NCI-H2107 (cell line): ENCODE measurements around the gene RPRD1B.
"Not testable (repeated sequence)": the region's sequence is repeated elsewhere in the genome, so short reads cannot be mapped to it uniquely, and the experiment has no call there.

Source experiments
- DNase-seq: peaks from one replicate; lab custom pipeline; 2025; lab: John Stamatoyannopoulos, UW

Gene RPRD1B

DNA sequence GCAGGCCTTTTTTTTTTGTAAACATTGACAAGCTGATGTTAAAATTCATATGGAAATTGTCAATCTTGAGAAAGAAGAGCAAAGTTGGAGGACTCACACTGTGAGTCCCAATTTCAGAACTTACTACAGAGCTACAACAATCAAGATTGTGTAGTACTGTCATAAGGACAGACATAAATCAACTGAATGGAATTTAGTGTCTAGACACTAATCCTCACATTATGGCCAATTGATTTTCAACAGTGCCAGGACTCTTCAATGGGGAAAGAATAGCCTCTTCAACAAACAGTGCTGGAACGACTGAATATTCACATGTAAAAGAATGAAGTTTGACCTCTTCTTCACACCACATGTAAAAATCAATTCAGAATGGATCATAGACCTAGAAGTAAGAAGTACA, 70.7 kb downstream of the RPRD1B start:
- no peak for DNase-seq

DNA sequence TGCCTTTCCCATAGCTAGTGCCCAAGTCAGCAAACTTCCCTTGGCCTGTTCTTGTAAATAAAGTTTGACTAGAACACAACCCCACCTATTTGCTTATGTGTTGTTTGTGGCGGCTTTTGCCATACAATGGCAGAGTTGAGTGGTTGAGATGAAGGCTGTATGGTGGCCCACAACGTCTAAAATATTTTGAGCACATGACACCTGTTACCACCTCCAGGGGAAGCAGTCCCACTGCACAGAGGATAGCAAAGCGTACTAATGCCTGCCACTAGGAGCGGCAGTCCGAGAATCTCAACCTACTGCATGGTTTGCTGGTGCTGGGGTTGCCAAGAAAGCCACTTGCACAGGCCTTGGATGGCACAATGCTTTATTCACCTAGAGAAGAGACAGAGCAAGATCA, 72.9 kb downstream of the RPRD1B start:
- DNase-seq, result no peak

DNA sequence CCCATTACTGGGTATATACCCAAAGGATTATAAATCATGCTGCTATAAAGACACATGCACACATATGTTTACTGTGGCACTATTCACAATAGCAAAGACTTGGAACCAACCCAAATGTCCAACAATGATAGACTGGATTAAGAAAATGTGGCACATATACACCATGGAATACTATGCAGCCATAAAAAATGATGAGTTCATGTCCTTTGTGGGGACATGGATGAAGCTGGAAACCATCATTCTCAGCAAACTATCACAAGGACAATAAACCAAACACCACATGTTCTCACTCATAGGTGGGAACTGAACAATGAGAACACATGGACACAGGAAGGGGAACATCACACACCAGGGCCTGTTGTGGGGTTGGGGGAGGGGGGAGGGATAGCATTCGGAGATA, 73.8 kb downstream of the RPRD1B start:
- not testable (repeated sequence) for DNase-seq

DNA sequence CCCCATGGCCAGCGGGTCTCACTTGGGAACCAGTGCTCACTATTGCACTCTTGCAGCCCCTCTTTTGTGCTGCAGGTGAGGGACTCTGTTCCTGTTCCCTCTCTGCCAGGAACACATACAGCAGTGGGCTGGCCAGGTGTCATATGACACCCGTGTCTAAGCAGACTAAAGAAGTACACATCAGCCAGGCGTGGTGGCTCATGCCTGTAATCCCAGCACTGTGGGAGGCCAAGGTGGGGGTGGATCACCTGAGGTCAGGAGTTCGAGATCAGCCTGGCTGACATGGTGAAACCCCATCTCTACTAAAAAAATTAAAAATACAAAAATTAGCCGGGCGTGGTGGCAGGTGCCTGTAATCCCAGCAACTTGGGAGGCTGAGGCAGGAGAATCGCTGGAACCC, 74.4 kb downstream of the RPRD1B start:
- not testable (repeated sequence) for DNase-seq

DNA sequence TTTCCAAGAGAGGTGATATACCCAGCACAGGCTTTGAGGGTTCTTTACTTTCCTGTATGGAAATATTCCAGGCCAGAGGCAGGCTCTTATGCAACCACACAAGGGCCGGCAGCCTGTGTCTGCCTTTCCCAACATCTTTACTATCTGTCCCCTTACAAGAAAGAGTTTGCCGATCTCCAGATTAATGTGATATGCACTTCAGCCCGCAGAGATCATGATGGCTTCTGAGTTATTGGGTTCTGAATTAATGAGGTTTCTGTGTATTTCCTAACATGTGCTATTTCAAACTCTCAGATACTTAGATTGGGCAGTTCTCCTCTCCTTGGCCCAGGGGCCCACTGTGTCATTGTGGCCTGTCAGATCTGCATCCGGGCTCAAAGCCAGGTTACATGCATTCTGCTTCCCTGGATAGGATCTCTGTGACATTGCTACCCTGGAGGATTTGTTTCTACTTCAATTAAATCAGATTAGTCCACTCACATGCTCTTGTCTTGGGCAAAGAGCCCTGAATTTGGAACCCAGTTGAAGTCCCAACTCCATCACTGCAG, 75.0 kb downstream of the RPRD1B start:
- DNase-seq, result no peak

DNA sequence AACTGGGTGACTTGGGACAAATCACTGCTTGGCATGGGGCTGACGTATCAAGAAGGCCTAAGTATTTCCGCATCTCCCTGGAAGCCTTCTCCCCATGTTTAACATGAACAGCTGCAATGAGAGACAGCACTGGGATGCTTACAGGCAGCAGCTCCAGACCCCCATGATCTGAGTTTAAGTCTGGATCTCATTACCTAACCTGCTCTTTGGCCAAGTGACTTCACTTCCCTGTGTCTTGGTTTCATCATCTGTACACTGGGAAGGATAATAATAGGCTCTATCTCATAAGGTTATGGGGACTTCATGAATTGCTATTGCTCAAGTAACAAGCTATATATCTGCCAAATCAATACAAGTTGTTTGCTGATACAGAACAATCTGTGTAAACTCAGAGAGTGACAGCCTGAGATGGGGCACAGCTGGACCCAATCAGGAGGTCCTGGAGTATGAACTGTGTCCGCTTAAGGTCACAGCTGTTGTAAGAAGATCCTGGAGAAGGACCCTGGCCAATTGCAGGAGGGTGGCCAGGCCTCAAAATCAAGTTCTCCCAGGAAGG, 75.5 kb downstream of the RPRD1B start:
- DNase-seq, result no peak

DNA sequence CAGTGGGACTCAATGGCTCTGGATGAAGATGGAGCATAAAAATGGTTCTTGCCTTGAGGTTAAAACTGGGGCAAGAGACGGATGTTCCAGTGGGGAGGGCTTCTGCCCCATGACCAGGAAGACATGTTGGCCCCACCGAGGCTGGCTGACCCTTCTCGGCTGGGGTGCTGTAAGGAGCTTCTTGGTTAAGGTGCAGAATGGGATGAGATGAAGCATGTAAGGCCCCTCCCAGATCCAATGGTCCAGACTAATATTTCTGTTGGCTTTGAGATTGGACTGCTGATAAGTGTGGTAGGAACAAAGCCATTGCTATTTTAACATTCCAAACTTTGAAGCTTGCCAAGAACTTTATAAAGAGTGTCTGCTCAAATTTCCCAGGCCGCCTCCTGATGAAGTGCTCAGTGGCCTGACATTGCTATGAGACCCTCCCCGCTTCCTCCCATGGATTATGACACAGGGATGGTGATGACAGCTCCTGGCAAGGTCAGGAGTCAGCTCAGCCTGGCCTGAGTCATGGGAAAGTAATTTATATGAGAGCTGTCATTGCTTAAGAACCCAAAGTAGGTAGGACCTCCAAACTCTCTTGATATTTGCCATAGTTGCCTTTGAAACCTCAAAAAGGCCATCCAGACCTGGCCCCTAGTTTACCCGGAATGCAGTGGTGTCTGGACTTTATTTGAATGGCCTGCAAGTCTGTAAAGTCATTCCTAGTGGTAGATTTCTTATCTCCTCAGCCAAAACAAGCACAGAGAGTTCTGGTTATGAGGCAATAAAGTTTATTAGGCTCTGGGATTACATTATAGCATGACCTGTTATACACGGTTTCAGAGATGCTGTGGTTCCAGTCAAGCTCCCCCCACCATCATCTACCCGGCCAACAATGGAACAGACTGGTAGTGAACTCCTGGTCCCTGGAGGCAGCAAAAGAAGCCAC, 76.3 kb downstream of the RPRD1B start:
- no peak for DNase-seq

DNA sequence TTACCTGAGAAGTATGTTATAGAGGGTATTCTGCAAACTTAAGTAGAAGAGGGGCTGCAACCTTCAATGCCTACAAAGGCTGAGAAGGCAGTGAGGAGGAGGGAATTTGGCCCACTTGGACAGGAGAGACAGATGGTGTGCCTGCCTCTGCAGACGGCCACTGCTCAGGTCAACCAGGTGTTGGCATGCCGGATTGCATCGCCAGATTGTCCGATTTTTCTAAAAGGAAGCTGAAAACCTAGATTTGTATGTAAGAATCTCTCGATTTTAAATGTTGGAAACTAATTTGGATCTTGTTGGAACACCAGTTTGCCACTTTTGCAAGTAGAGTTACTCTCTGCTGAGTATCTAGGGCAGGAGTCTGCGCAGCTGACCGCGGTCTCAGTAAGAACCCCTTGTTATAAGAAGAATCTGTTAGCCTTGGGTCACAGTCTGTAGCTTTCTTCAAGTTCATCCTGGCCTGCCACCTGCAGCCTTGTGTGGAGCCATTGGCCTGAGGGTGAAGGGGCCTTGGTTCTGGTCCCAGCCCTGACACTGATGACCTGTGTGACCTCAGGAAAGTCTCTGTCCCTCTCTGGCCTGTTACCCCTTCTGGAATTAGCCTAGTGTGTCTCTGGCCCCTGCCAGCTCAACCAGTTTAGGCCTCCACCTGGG, 77.1 kb downstream of the RPRD1B start:
- no peak for DNase-seq

DNA sequence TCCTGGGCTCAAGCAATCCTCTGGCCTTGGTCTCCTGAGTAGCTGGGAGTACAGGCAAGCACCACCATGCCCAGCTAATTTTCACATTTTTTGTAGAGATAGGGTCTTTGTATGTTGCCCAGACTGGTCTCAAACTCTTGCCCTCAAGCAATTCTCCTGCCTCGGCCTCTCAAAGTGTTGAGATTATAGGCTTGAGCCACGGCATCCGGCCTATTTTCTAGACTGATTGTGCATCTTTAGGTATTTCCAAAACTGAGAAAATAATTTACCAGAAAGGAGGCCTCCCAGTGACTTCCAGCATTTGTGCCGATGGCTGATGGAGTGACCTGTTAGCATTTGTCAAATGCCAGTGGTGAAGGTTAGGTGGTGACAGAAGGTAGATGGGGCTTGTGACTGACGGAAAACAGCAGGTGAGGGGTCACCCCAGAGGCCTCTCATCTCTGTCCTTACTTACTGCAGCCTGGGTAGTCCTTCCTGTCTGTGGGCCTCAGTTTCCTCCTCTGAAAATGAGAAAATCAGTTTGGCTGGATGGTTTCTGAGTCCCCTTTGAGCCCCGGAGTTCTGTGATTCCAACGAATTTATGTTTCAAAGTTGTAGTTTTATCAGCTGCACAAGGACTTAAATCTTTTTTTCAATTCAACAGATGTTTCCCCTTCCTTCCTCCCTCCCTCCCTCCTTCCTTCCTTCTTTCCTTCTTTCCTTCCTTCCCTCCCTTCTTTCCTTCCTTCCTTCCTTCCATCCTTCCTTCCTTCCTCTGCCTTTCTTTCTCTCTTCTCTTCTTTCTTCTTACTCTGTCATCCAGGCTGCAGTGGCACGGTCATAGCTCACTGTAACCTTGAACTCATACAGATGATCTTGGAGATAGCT, 78.1 kb downstream of the RPRD1B start:
- no peak for DNase-seq

DNA sequence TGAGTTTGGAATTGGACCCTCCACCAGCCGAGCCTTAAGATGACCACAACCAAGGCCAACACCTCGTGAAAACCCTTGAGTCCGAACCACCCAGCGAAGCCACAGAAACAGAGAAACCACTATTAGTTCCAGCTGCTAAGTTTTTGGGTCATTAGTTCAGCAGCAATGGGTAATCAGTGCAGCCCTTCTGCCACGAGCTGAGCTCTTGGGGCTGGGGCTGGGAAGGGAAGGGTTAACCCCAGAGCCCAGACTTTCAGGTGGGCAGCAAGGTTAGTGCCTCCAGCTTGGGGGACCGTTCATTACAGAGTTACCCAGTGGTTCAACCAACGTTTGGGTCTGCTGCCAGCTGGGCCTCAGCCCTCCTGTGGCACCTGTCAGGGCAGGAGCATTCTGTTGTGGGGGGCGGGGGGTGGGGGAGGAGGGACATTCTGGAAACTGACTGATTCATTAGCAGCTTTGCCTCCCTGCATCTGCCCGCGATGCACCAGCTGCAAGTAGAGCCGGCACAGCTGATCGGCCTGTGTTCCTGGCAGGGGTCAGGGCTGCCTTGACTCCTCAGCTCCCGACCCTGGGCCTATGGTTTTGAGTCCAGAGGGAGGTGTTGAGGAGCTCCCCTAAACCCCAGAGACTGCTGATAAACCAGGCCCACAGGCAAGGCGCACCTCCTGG, 78.8 kb downstream of the RPRD1B start:
- DNase-seq, result no peak

DNA sequence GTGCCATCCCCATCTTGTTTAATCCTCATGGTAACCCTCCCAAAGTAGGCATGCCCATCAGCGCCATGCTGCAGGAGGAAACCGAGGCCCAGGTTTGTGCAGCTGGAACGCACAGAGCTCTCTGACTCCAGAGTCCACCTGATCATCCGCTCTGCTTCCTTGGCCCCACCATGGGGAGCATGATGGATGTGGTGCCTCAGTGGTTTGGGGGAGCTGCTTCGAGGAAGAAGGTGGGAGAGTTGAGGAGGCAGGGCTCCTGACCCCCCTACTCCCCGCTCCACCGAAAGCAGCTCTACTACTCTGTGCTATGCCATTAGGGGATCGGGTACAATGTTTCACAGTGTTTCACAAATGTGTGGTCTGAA, 79.4 kb downstream of the RPRD1B start:
- DNase-seq, result no peak

DNA sequence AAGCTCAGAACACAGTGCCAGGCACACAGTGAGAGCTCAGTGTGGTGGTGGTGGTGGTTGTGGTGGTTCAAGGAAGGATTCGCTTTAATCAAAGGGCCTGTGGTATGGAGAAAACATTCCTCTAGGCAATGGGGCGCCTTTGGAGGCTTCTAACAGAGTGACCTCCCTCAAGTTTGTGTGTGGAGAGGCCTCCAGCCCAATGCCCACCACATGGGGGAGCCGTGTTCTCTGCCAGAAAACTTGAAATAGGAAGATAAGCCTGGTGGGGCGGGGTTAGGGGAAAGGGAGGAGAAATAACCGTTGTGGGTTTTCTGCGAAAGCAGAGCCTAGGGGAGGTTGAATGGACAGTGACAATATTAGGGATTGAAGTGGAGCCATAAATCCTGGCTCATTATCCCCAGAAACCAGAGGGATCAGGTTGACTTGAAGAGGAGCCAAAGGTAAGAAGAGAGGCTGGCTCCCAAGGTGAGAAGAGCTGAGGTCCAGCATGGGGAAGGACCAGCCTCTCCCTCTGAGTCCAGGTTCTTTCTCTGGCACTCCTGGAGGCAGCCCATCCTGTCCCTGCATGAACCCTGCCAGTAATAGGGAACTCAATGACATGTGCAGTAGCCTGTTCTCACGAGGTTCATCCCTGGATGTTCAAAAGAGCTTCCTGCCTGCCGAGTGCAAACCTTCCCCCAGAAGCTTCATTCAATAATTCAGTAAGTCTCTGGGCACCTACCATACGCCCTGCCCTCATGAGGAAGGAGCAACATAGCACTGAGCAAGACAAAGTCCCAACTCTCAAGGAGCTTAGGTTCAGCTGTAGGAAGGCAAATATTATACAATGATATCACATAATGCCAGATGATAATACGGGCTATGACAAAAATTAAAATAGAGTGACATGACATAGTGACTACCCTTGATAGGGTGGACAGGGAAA, 80.1 kb downstream of the RPRD1B start:
- no peak for DNase-seq

DNA sequence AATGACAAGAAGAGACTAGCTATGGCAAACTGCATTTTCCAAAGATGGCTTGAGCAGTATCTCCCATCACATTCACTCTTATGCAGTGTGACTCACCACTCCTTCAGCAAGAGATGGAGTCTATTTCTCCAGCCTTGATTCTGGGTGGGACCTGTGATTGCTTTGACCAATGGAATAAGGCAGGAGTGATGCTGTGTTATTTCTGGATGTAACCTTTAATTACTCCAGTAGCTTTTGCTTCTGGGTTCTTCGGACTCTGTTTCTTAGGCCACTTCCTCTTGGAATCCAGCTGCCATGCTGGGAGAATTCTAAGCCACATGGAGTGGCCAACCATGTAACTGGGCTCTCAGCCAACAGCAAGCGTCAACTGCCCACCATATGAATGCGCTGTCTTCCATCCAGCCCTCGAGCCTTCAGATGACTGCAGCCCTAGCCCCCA, 80.8 kb downstream of the RPRD1B start:
- no peak for DNase-seq

DNA sequence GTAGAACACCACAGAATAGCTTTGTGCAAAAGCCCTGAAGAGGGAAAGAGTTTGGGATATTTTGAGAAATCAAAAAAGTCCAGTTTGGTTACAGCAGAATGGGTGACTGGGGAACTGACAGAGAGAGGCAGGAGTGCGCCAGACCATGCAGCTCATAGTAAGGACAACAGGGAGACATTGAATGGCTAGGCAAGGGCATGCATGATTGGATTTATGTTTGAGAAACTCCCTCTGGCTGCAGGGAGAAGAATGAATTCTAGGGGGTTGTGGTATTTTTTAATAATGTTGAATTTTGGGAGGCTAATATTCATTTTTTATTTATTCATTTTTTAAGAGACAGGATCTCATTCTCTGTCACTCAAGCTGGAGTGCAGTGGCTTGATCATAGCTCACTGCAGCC, 81.7 kb downstream of the RPRD1B start:
- no peak for DNase-seq

DNA sequence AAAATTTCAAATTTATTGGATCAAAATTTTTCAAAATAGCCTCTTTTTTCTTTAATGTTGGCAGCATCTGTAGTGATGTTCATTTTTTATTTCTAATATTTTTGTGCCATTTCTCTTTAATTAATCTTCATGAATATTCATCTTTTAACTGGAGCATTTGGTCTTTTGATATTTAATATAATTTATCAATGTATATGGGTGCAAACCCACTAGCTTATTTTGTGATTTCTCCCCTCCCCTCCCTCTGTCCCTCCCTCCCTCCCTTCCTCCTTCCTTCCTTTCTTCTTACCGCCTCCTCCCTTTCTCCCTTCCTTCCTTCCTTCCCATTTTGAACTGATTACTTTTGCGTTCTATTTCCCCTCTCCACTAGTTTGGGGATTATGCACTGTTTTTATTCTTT, 82.3 kb downstream of the RPRD1B start:
- no peak for DNase-seq

DNA sequence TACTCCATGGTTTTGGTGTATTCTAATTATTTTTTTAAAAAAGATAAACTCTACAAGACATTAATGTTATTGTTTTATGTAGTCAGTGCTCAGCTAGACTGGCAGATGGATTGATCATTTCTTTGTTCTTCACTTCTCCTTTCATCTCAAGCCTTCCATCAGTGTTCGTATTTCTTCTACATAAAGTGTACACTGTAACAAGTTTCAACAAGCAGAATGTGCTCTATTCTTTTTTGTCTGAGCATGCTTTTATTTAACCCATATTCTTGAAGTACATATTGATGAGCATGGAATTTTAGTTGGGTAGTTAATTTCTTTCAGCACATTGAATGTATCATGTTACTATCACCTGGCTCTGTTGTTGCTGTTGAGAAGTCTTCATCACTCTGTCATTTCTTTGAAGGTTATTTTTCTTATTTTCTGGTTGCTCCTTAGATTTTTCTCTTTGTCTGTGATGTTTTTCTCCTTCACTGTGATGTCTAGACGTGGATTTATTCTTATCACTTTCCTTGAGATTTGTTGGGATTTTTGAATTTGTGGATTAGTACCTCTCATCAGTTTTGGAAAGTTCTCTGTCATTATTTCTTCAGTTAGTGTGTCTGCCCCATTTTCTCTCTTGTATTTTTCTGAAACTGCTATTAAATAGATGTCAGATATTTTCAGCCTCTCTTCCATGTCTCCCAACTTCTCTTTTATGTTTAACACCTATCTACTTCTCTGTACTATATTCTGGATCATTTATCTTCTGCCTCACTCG, 83.0 kb downstream of the RPRD1B start:
- DNase-seq, result no peak

DNA sequence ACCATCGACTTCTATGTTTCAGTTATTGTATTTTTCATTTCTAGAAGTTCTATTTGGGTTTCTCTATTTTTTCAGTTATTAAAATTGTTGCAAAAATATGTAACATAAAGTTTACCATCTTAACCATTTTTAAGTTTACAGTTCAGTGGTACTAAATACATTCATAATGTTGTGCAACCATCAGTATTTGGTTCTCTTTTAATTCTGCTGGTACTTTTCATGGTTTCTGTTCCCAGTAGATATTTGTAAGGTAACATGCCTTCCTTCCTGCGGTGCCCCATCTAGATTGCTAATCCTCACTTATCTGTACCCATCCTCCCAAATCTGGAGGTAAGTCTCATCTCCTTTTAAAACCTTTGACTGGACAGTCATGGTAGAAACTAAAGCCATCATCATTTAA, 83.7 kb downstream of the RPRD1B start:
- no peak for DNase-seq

DNA sequence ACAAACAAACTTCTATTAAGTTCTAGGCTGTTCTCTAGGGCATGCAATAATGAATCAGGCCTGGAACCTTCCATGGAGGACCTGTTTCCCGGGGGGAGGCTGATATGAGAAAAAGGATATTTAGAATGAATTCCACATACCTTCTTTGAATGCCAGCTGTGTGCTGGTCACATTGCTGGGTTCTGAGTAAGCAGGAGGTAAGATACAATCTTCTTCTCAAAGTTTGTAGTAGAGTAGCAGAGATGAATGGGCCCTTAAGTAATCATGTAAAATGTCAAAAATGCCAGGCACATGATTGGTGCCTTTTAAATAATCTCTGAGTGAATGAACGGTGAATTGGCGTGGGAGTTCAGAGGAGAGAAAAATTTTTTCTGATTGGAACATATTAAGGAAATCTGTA, 84.1 kb downstream of the RPRD1B start:
- no peak for DNase-seq

DNA sequence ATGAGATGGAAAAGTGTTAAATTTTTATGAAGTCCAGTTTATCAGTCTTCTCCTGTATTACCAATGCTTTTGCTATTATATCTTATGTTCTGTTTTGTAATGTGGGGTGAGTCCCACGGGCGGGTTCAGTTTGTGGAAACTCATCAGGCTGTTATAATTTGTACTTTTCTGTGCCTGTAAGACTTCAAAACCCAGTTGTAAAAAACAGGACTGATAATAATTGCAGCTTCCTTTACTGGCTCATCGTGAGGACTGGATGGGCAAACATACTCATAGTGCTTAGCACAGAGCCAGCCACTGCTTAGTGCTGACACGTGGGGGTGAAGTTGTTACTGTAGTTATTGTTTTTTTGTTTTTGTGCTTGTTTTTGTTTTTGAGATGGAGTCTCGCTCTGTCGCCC, 85.9 kb downstream of the RPRD1B start:
- DNase-seq, result no peak

DNA sequence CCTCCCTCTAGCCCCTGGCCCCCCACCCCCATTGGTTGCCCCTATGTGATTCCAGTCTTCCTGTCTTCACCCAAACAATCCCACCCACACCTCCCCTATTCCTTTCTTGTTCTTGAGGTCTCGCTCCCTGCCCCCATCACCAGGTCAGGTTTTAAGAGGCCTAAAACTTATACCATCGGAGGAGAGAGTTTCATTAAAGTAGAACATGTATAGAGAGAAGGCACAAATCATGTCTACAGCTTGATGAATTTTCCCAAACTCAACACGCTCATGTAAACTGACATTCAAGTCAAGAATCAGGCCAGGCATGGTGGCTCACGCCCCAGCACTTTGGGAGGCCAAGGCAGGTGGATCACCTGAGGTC, 87.1 kb downstream of the RPRD1B start:
- no peak for DNase-seq
